HG03060 (cell line): Measurements from ENCODE around the gene RAB3A.
A peak's percentile ranks its signal among the peaks of the same experiment; 100 is the strongest.

Experiments
- ATAC-seq: cut with Tn5 transposase; IDR thresholded peaks from one replicate; pipeline ENCODE4 v1.9.1; 2021; ENCODE audit warnings: low read depth, moderate number of reproducible peaks; ENCODE audit not compliant: unreplicated experiment

The RAB3A gene

GRCh38 chr19:18202778-18203407 is 949 bp downstream of the RAB3A start:
- ATAC-seq: no peak

- ATAC-seq: no peak
Observed at GRCh38 chr19:18202397-18202777, 1.5 kb downstream of the RAB3A start.

GRCh38 chr19:18198374-18198773 is 5.5 kb downstream of the RAB3A start:
- ATAC-seq: no peak

GRCh38 chr19:18197941-18198340 is 5.9 kb downstream of the RAB3A start:
- no peak for ATAC-seq

GRCh38 chr19:18197306-18197705 is 6.5 kb downstream of the RAB3A start:
- ATAC-seq: no peak

- ATAC-seq: no peak
Observed at GRCh38 chr19:18196511-18196845, 7.4 kb downstream of the RAB3A start.

GRCh38 chr19:18194554-18195238 is 9.1 kb downstream of the RAB3A start:
- ATAC-seq: no peak

- ATAC-seq: no peak
Observed at GRCh38 chr19:18194181-18194530, 9.7 kb downstream of the RAB3A start.

- ATAC-seq: no peak
Observed at GRCh38 chr19:18193388-18194180, 10.3 kb downstream of the RAB3A start.

- ATAC-seq: peak; percentile 72
Observed at GRCh38 chr19:18192673-18193387, 11.0 kb downstream of the RAB3A start, which contains the start of gene MPV17L2. TSS of gene MPV17L2 (plus strand) at chr19:18193218. CDS start at chr19:18193282, 64 bp downstream.

GRCh38 chr19:18191640-18192062 is 12.2 kb downstream of the RAB3A start:
- no peak for ATAC-seq

GRCh38 chr19:18190278-18190677 is 13.6 kb downstream of the RAB3A start:
- no peak for ATAC-seq

- ATAC-seq: no peak
Observed at GRCh38 chr19:18185538-18185937, 18.3 kb downstream of the RAB3A start.

- ATAC-seq: no peak
Observed at GRCh38 chr19:18183529-18183928, 20.3 kb downstream of the RAB3A start.

GRCh38 chr19:18179957-18180356 is 23.9 kb downstream of the RAB3A start:
- no peak for ATAC-seq

- no peak for ATAC-seq
Observed at GRCh38 chr19:18176367-18177310, 27.2 kb downstream of the RAB3A start.

- no peak for ATAC-seq
Observed at GRCh38 chr19:18174983-18175382, 28.9 kb downstream of the RAB3A start.

- ATAC-seq: peak; percentile 29
Observed at GRCh38 chr19:18173572-18174288, 30.1 kb downstream of the RAB3A start, which contains the start of gene IFI30. TSS of gene IFI30 (plus strand) at chr19:18173813. CDS start at chr19:18173842, 29 bp downstream.

GRCh38 chr19:18173054-18173571 is 30.7 kb downstream of the RAB3A start:
- ATAC-seq: no peak
